GM19452 (cell line): Measurements from ENCODE around the gene DCLK3.
A peak's percentile ranks its signal among the peaks of the same experiment; 100 is the strongest.

Experiments used
- ATAC-seq: cut with Tn5 transposase; IDR thresholded peaks from one replicate; pipeline ENCODE4 v1.9.1; 2021; ENCODE audit not compliant: unreplicated experiment

The DCLK3 gene

DNA sequence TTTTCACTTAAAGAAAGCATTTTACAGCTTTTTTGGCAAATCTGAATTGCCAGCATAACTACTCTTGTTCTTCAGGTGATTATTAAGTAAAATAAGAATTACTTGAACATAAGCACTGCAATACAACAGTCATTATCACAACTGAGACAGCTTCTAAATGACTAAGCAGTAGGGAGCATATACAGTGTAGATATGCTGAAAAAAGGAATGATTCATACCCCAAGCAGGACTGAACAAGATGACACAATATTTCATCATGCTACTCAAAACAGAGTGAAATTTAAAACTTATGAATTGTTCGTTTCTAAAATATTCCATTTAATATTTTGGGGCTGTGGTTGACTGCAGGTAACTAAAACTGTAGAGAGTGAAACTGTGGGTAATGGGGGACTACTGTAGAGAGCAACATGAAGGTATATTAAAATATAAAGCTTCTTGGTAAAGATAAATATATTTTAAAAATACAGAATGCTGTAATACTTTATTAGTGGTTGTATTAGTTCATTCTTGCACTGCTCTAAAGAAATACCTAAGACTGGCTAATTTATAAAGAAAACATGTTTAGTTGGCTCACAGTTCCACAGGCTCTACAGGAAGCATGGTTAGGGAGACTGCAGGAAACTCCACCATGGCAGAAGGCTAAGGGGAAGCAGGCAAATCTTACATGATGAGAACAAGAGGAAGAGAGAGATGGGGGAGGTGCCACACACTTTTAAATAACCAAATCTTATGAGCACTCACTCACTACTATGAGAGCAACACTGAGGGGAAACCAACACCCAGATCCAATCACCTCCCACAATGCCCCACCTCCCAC is 84.8 kb downstream of the DCLK3 start:
- ATAC-seq: no peak

DNA sequence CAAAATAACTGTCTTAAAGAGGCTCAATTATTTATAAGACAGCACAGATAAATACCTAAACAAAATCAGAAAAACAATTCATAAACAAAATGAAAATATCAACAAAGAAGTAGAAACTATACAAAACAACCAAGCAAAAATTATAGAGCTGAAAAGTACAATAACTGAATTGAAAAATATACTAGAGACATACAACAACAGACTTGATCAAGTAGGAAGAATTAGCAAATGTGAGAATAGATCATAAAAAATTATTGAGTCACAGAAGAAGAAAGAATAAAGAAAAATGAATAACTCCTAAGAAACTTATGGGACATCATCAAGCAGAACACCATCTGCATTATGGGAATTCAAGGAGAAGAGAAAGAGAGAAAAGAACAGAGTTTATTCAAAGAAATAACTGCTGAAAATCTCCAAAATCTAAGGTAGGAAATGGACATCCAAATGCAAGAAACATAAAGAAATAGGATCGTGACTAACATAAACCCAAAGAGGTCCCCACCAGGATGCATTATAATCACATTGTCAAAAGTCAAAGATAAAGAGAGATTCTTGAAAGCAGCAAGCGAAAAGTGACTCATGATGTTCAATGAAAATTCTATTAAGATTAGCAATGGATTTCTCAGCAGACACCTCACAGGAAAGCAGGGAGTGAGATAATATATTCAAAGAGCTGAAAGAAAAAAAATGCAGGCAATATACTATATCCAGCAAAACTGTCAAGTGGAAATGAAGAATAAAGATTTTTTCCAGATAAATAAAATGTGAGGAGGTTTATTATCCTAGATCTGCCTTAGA is 85.9 kb downstream of the DCLK3 start:
- no peak for ATAC-seq

DNA sequence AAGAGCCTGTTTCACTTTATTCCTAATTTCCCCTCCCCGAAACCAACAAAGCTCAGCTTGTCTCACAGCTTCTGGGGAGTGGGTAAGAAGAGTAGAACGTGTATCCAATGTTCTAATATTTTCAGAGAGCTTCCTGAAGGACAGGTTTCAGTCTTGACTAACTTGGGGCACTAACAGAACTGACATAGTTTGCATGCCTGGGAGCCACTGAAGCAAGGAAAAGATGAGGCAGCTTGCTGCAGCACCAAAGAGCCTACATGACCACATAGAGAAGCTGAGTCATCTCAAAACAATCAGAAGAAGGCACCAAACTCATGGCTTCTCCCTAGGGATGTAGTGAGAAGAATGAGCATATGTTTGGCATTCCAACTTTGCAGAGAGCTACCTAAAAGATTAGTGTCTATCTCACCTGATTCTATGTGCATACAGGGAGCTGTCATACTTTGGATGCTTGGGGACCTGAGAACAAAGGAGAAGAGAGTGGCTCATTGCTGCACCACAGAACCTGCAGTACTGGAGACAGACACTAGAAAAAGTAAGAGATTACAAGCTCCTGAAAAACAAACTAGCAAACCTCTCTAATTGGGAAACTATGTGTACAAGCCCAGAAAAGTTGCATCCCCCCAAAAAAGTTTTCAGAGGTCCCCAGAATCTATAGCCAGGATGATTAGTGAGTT is 86.9 kb downstream of the DCLK3 start:
- peak; percentile 78 for ATAC-seq

DNA sequence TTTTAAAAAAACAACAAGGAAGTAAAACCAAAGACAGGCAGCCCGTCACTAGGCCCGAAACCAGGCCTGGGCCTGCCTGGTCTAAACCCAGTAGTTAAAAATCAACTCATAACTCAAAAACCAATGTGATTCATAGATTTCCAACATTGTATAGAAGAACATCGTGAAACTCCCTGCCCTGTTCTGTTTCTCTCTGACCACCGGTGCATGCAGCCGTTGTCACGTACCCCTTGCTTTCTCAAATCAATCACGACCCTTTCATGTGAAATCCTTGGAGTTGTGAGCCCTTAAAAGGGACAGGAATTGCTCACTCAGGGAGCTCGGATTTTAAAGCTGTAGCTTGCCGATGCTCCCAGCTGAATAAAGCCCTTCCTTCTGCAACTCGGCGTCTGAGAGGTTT is 89.5 kb downstream of the DCLK3 start:
- ATAC-seq: no peak

DNA sequence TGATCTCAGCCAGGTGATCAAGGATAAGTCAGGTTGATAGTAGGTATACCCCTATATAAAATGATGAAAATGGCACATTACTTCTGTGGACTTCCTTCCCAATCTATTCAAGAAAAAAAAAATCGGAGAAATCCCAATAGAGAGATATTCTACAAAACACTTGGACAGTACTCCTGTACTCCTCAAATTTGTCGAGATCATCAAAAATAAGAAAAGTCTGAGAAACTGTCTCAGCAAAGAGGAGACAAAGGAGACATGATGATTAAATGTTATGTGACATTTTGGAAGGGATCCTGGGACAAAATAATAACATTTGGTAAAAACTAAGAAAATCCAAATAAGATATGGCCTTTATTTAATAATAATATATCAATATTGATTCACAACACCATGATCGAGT is 94.6 kb downstream of the DCLK3 start:
- ATAC-seq: no peak

DNA sequence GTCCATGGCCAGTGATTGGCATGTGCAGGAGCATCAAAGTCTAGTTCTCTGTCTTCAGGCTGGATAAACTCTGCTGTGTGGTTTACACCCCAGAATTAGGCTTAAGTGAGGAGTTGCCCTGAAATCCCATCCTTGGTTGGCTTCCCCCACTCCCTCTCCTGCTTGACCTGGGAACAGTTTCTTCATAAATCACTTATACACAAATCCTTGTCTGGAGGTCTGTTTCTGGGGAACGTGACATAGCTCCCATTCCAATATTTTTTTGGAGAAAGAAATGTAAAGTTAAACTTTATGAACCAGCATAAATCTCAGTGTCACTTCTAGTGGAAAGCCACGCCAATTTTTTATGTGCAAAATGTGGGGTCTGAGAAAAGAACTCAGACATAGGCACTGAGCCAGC is 98.2 kb downstream of the DCLK3 start:
- ATAC-seq: no peak

DNA sequence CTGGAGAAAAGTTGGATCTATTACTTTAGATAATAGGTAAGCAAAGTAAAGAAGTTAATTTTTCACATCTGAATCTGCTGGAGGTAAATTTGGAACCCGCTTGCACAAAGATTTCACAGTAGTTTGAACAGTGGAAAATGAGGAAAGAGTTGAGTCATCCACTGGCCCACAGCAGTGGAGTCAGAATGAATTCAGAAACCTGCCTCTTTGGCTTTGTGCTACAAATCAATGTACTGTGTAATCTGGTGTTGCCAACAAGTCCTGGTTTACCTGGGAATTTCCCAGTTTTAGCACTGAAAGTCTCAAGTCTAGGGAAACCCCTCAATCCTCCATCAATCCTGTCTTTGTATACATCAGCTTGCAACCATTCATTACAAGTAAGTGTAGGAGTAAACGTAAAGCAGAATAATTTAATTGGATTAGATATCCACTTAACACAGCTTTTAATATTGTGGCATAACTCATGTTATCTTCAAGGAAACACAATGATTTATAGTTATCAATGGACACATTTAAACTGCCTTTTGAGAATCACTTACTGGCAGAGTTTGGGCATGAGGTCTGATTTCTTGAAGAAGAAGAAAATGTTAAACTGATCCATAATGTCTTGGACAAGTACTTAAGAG is 100.6 kb downstream of the DCLK3 start:
- ATAC-seq: peak; percentile 60

DNA sequence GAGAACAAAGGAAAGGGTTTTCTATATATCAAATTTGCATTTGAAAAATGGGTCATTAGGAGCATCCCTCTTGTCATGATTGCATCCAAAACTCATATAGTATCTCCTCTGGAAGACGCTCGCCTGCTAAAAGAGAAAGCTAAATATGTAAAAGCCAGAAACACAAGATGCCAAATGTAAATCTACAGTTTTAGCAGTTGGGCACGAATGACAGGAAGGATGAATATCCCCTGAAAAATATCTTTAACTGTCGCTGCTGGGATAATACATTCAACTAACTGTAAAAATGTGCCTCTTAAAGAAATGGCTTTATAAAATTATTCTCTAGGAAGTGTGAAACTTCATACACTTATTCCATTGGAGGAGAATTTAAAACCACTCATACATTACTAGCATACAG is 101.7 kb downstream of the DCLK3 start:
- ATAC-seq: no peak
